ENCODE data around the gene ZNF616. TPM values are rescaled to one million over a fixed set of nuclear protein-coding genes. Genes with fewer than 3 reads are reported as not detected.
A peak's percentile ranks its signal among the peaks of the same experiment; 100 is the strongest.

ZNF616 gene
- total RNA-seq, 1 donor from 2014 or later, result 5.6 TPM

GRCh38 chr19:52171321-52172169, 31.8 kb upstream of the ZNF616 start, which contains the start of gene ZNF836:
ZNF836 (minus strand) TSS chr19:52171621; CDS start chr19:52168072, 3,549 bp downstream.
- no peak for TF ChIP-seq CTCF (IDR thresholded peaks at IDR 0.05; ENCODE audit: borderline replicate concordance)
- Histone ChIP-seq H3K9me3 (replicated peaks) (no peaks in the 10 kb centered on the region), H3K4me3 (peak within 1 kb of the TSS; percentile 95), H3K27ac (replicated peaks) (peak within 1 kb of the TSS; percentile 89), H3K4me1 (peaks cover 34% of the 10 kb centered on the region), H3K36me3 (peaks cover 25% of the 10 kb centered on the region), H3K27me3 (ENCODE audit: low read depth) (no peaks in the 10 kb centered on the region)
- peak; percentile 92 for DNase-seq
- intact Hi-C loops (cut with micrococcal nuclease), result no loop called here

- Histone ChIP-seq H3K4me3 (peak overlapping the region; percentile 95), H3K36me3 (peaks cover 30% of the 10 kb centered on the region), H3K9me3 (replicated peaks) (no peaks in the 10 kb centered on the region), H3K27ac (replicated peaks) (peak overlapping the region; percentile 89), H3K27me3 (ENCODE audit: low read depth) (no peaks in the 10 kb centered on the region), H3K4me1 (peaks cover 34% of the 10 kb centered on the region)
- intact Hi-C loops (cut with micrococcal nuclease), result no loop called here
- peak; percentile 20 for DNase-seq
- TF ChIP-seq CTCF (IDR thresholded peaks at IDR 0.05; ENCODE audit: borderline replicate concordance), result no peak
These were observed 31.2 kb upstream of the ZNF616 start for GRCh38 chr19:52170863-52171320.

- H3K9me3 ChIP-seq (replicated peaks), result no peaks in the 10 kb centered on the region
- intact Hi-C loops (cut with micrococcal nuclease), result no loop called here
- no peak for TF ChIP-seq CTCF (IDR thresholded peaks at IDR 0.05; ENCODE audit: borderline replicate concordance)
- peaks cover 36% of the 10 kb centered on the region for H3K36me3 ChIP-seq
- H3K27ac ChIP-seq (replicated peaks), result peak overlapping the region; percentile 89
- peaks cover 34% of the 10 kb centered on the region for H3K4me1 ChIP-seq
- H3K27me3 ChIP-seq (ENCODE audit: low read depth), result no peaks in the 10 kb centered on the region
- H3K4me3 ChIP-seq, result peak overlapping the region; percentile 95
- DNase-seq, result no peak
These were observed 30.6 kb upstream of the ZNF616 start for GRCh38 chr19:52170304-52170703.

GRCh38 chr19:52155596-52156359, 16.0 kb upstream of the ZNF616 start:
- DNase-seq, result no peak
- no peak overlapping the region for H3K4me3 ChIP-seq
- intact Hi-C loops (cut with micrococcal nuclease), result no loop called here
- H3K9me3 ChIP-seq (replicated peaks), result peaks cover 82% of the 10 kb centered on the region
- no peaks in the 10 kb centered on the region for H3K27me3 ChIP-seq (ENCODE audit: low read depth)
- TF ChIP-seq CTCF (IDR thresholded peaks at IDR 0.05; ENCODE audit: borderline replicate concordance), result no peak
- no peak overlapping the region for H3K27ac ChIP-seq (replicated peaks)
- peaks cover 75% of the 10 kb centered on the region for H3K36me3 ChIP-seq
- no peaks in the 10 kb centered on the region for H3K4me1 ChIP-seq

- Histone ChIP-seq H3K27ac (replicated peaks) (peak overlapping the region; percentile 47), H3K27me3 (ENCODE audit: low read depth) (no peaks in the 10 kb centered on the region), H3K36me3 (peaks cover under 1% of the 10 kb centered on the region), H3K4me1 (no peaks in the 10 kb centered on the region), H3K9me3 (replicated peaks) (peaks cover 18% of the 10 kb centered on the region), H3K4me3 (no peak overlapping the region)
- no peak for TF ChIP-seq CTCF (IDR thresholded peaks at IDR 0.05; ENCODE audit: borderline replicate concordance)
- no peak for DNase-seq
- intact Hi-C loops (cut with micrococcal nuclease), result no loop called here
These were observed 8.5 kb upstream of the ZNF616 start for GRCh38 chr19:52148256-52148655.
